SK-N-SH (cell line): Measurements from ENCODE around the gene TBKBP1. TPM values are rescaled to one million over a fixed set of nuclear protein-coding genes. Genes with fewer than 3 reads are reported as not detected.

Experiments
- CTCF ChIA-PET: fragments of 300-600, 350-600 bp; formaldehyde crosslinking; extraction: SDS; loops from one replicate; lab custom pipeline; 2021; lab: Yijun Ruan, JAX
- POLR2A ChIA-PET: fragments of 350-600 bp; sonication (Branson Sonifier 250); formaldehyde crosslinking; extraction: SDS; loops from one replicate; lab custom pipeline; 2020; ENCODE audit warnings: antibody characterized with exemption, inconsistent platforms; lab: Yijun Ruan, JAX
- DNase-seq: peaks from one replicate; pipeline ENCODE4 v3.0.0; 2012
- H2AFZ ChIP-seq: fragments of 200-600 bp; sonication (generic); 2 replicates; pipeline ENCODE4 v1.8.1; 2016; ENCODE audit warnings: antibody characterized with exemption, mild to moderate bottlenecking, low read depth
- H3F3A ChIP-seq: fragments of 200-600 bp; sonication (generic); replicated peaks from 2 replicates; pipeline ENCODE3; 2016; ENCODE audit warnings: antibody characterized with exemption, mild to moderate bottlenecking; ENCODE audit not compliant: insufficient read depth
- H3K27ac ChIP-seq, 2 experiments: fragments of 200-500 bp in 1 of 2; fragments of 200-600 bp in 1 of 2; sonication (Bioruptor generic) in 1 of 2; sonication (generic), shearing (Covaris generic) in 1 of 2; 2 replicates each; pipeline versions ENCODE4 v1.5.1 to v1.6.1; 2014 to 2016; ENCODE audit warnings: low read depth in 2 of 2, inconsistent platforms in 1 of 2, low read length in 1 of 2, mild to moderate bottlenecking in 1 of 2, mixed read lengths in 1 of 2
- H3K27me3 ChIP-seq: fragments of 200-600 bp; sonication (generic), shearing (Covaris generic); 2 replicates; pipeline ENCODE4 v1.6.1; 2016; ENCODE audit warnings: mixed run types; ENCODE audit not compliant: insufficient read depth
- H3K36me3 ChIP-seq, 2 experiments: fragments of 200-500 bp in 1 of 2; fragments of 200-600 bp in 1 of 2; sonication (Bioruptor generic) in 1 of 2; sonication (generic) in 1 of 2; replicated peaks in 1 of 2; 2 replicates each; pipeline versions ENCODE3 to v1.5.1; 2014 to 2016; ENCODE audit warnings: low read length in 1 of 2, mild to moderate bottlenecking in 1 of 2; ENCODE audit not compliant: insufficient read depth in 2 of 2, control insufficient read depth in 1 of 2
- H3K4me1 ChIP-seq, 2 experiments: fragments of 200-500 bp in 1 of 2; fragments of 200-600 bp in 1 of 2; sonication (Bioruptor generic) in 1 of 2; sonication (generic), shearing (Covaris generic) in 1 of 2; 2 replicates each; pipeline versions ENCODE4 v1.5.1 to v1.6.1; 2014 to 2016; ENCODE audit warnings: low read depth in 1 of 2, low read length in 1 of 2, mixed run types in 1 of 2; ENCODE audit not compliant: insufficient read depth in 2 of 2, control insufficient read depth in 1 of 2
- H3K4me2 ChIP-seq: fragments of 200-600 bp; sonication (generic), shearing (Covaris generic); 2 replicates; pipeline ENCODE4 v1.6.1; 2017; ENCODE audit warnings: mixed run types
- H3K4me3 ChIP-seq, 2 experiments: fragments of 200-500 bp in 1 of 2; fragments of 200-600 bp in 1 of 2; sonication (Bioruptor generic) in 1 of 2; sonication (generic), shearing (Covaris generic) in 1 of 2; 2 replicates each; pipeline versions ENCODE4 v1.5.1 to v1.8.1; 2014 to 2016; ENCODE audit warnings: low read depth in 2 of 2, inconsistent platforms in 1 of 2, low read length in 1 of 2, mild to moderate bottlenecking in 1 of 2, mixed read lengths in 1 of 2, moderate library complexity in 1 of 2
- H3K79me2 ChIP-seq: fragments of 200-600 bp; sonication (generic); 2 replicates; pipeline ENCODE4 v1.8.1; 2017; ENCODE audit warnings: mild to moderate bottlenecking; ENCODE audit not compliant: insufficient read depth
- H3K9ac ChIP-seq: fragments of 200-600 bp; sonication (generic); 2 replicates; pipeline ENCODE4 v1.6.1; 2017; ENCODE audit warnings: mixed run types
- H3K9me2 ChIP-seq: fragments of 200-600 bp; sonication (generic); 2 replicates; pipeline ENCODE4 v1.6.1; 2017; ENCODE audit warnings: mixed run types
- H3K9me3 ChIP-seq: fragments of 200-600 bp; sonication (generic); 2 replicates; pipeline ENCODE4 v1.6.1; 2017; ENCODE audit warnings: mixed run types, mild to moderate bottlenecking, moderate library complexity
- H4K20me1 ChIP-seq: fragments of 200-600 bp; sonication (generic); 2 replicates; pipeline ENCODE4 v1.6.1; 2017; ENCODE audit warnings: mild to moderate bottlenecking, mixed run types; ENCODE audit not compliant: insufficient read depth
- ELF1 ChIP-seq: IDR thresholded peaks from 2 replicates; pipeline ENCODE4 v1.4.0; 2012
- FOSL2 ChIP-seq: IDR thresholded peaks from 2 replicates; pipeline ENCODE4 v1.4.0; 2012; ENCODE audit warnings: low read depth, mild to moderate bottlenecking, moderate library complexity, borderline replicate concordance
- FOXJ3 ChIP-seq: sonication (generic); formaldehyde crosslinking; IDR thresholded peaks from 2 replicates; pipeline ENCODE4 v1.5.1; 2020; ENCODE audit warnings: mild to moderate bottlenecking, missing genetic modification reagents
- FOXM1 ChIP-seq: IDR thresholded peaks from 2 replicates; pipeline ENCODE4 v1.4.0; 2012; ENCODE audit warnings: low read depth, mild to moderate bottlenecking
- GABPA ChIP-seq: IDR thresholded peaks from 2 replicates; pipeline ENCODE4 v1.4.0; 2012; ENCODE audit warnings: low read depth, mild to moderate bottlenecking
- GATA2 ChIP-seq: sonication (generic); formaldehyde crosslinking; IDR thresholded peaks from 2 replicates; pipeline ENCODE4 v1.5.0; 2020; ENCODE audit warnings: mild to moderate bottlenecking, missing genetic modification reagents
- JUND ChIP-seq: IDR thresholded peaks from 2 replicates; pipeline ENCODE4 v1.4.0; 2012
- MEF2A ChIP-seq: IDR thresholded peaks from 2 replicates; pipeline ENCODE4 v1.4.0; 2012; ENCODE audit warnings: low read depth, borderline replicate concordance
- MXI1 ChIP-seq: IDR thresholded peaks from 2 replicates; pipeline ENCODE4 v1.6.1; 2012; ENCODE audit warnings: mild to moderate bottlenecking, low read depth, low read length, improper control_type of control experiment
- NFIC ChIP-seq: IDR thresholded peaks from 2 replicates; pipeline ENCODE4 v1.4.0; 2012; ENCODE audit warnings: borderline replicate concordance
- POLR2AphosphoS5 ChIP-seq: IDR thresholded peaks from 2 replicates; pipeline ENCODE4 v1.6.1; 2012; ENCODE audit warnings: low read depth, low read length
- SMC3 ChIP-seq: IDR thresholded peaks from 2 replicates; pipeline ENCODE4 v1.6.1; 2012; ENCODE audit warnings: low read depth, low read length, improper control_type of control experiment
- TEAD4 ChIP-seq: IDR thresholded peaks from 2 replicates; pipeline ENCODE4 v1.4.0; 2012; ENCODE audit warnings: mild to moderate bottlenecking, borderline replicate concordance; ENCODE audit not compliant: insufficient read depth
- WGBS: methylation state at CpG from one replicate; pipeline ENCODE4 v1.1.6; 2017; ENCODE audit warnings: low lambda C conversion rate; 5-methylcytosine and 5-hydroxymethylcytosine counted together
- polyA plus RNA-seq, 3 experiments: library from polyadenylated mRNA; depleted of rRNA; stranded (reverse); fragments of >200 nt; gene quantifications; 2 replicates each; pipeline ENCODE4 v1.2.3, GENCODE V29; 2012
- TF ChIP-seq, protein P1 (sequence below): fragments of 200-600 bp; sonication (generic); IDR thresholded peaks from 2 replicates; pipeline ENCODE4 v1.6.1; 2017; ENCODE audit warnings: antibody characterized with exemption, mild to moderate bottlenecking, moderate library complexity
- TF ChIP-seq, protein P2 (sequence below): IDR thresholded peaks from 2 replicates; pipeline ENCODE4 v1.4.0; 2012; ENCODE audit warnings: low read depth, borderline replicate concordance

The TBKBP1 gene
- polyA plus RNA-seq, 1 of the 3 experiments (the other 2 are of a cell fraction): 14.4 TPM

DNA sequence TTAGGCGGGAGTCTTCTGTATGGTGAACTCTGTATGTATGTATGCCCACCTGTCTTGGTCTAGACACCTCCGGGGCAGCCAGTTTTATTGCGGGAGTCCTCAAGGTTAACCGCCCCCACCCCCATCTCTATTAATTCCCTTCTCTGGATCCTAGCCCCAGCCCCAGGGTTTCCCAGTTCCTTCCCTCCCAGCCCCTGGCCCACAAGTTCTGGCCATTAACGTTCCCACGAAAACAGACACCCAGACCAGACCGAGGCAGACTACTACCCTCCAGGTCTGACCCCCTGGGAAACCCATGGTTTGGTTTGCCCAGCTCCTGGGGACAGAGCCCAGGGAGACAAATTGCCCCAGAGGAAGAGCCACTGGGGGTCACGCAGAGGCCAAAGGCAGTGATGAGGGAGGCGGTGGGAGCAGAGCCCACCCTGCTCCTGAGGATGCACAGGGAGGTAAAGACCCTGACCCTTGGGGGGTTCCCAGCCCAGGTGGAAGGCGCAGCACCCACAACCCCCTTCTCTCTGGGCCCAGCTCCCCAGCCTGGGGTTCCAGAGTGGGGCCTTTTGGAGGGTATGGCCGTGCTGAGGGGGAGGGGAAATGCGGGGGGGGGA lies 8.5 kb downstream of the TBKBP1 start:
- ChIA-PET CTCF (interaction anchor here (1.8 to 11.3 kb wide), 4 partner anchors 10 to 88 kb away, joined by 5 to 211 read pairs (median 152); partner anchors contain the start of gene TBX21), POLR2A (no interaction called here)
- Histone ChIP-seq H3K9me2 (no peaks in the 10 kb centered on the region), H3K9ac (no peak overlapping the region), H3K4me2 (no peak overlapping the region), H3K27ac (no peak overlapping the region), H3F3A (peaks cover 7% of the 10 kb centered on the region), H3K79me2 (no peaks in the 10 kb centered on the region), H3K4me1 (peaks cover 0 to 4% of the 10 kb centered on the region in 2 experiments; a peak in 2 of 4 replicates), H3K9me3 (no peaks in the 10 kb centered on the region), H3K4me3 (no peak overlapping the region), H3K27me3 (no peaks in the 10 kb centered on the region), H3K36me3 (peaks cover 12 to 18% of the 10 kb centered on the region in 2 experiments), H2AFZ (no peak overlapping the region), H4K20me1 (peaks cover 7% of the 10 kb centered on the region; the same call in 1 of the 2 replicates)
- WGBS: 85% methylated on average over 12 of the region's 12 CpGs
- TF ChIP-seq ELF1 (no peak), FOXJ3 (CRISPR knock-in tag) (no peak), GABPA (no peak), NFIC (no peak), JUND (no peak), POLR2AphosphoS5 (no peak), FOSL2 (no peak), MXI1 (no peak), GATA2 (CRISPR knock-in tag) (no peak), SMC3 (no peak), MEF2A (no peak), TEAD4 (no peak), FOXM1 (no peak)
- TF ChIP-seq, protein P1, sequence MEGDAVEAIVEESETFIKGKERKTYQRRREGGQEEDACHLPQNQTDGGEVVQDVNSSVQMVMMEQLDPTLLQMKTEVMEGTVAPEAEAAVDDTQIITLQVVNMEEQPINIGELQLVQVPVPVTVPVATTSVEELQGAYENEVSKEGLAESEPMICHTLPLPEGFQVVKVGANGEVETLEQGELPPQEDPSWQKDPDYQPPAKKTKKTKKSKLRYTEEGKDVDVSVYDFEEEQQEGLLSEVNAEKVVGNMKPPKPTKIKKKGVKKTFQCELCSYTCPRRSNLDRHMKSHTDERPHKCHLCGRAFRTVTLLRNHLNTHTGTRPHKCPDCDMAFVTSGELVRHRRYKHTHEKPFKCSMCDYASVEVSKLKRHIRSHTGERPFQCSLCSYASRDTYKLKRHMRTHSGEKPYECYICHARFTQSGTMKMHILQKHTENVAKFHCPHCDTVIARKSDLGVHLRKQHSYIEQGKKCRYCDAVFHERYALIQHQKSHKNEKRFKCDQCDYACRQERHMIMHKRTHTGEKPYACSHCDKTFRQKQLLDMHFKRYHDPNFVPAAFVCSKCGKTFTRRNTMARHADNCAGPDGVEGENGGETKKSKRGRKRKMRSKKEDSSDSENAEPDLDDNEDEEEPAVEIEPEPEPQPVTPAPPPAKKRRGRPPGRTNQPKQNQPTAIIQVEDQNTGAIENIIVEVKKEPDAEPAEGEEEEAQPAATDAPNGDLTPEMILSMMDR: no peak
- TF ChIP-seq, protein P2, sequence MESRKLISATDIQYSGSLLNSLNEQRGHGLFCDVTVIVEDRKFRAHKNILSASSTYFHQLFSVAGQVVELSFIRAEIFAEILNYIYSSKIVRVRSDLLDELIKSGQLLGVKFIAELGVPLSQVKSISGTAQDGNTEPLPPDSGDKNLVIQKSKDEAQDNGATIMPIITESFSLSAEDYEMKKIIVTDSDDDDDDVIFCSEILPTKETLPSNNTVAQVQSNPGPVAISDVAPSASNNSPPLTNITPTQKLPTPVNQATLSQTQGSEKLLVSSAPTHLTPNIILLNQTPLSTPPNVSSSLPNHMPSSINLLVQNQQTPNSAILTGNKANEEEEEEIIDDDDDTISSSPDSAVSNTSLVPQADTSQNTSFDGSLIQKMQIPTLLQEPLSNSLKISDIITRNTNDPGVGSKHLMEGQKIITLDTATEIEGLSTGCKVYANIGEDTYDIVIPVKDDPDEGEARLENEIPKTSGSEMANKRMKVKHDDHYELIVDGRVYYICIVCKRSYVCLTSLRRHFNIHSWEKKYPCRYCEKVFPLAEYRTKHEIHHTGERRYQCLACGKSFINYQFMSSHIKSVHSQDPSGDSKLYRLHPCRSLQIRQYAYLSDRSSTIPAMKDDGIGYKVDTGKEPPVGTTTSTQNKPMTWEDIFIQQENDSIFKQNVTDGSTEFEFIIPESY: no peak
- no peak for DNase-seq
